GM12878 (cell line): ENCODE results near the gene TMC8. TPM values are rescaled to one million over a fixed set of nuclear protein-coding genes. Genes with fewer than 3 reads are reported as not detected.

ENCODE experiments used
- CHD1 ChIP-seq: IDR thresholded peaks from 2 replicates; pipeline ENCODE4 v1.6.1; 2012; ENCODE audit warnings: low read depth, low read length, improper control_type of control experiment
- E2F8 ChIP-seq: fragments of 450-650 bp; IDR thresholded peaks from 2 replicates; pipeline ENCODE4 v1.6.1; 2018; ENCODE audit warnings: mild to moderate bottlenecking, low read depth, moderate library complexity; ENCODE audit not compliant: partially characterized antibody
- EGR1 ChIP-seq, 2 experiments: IDR thresholded peaks; 1 replicate in 1 of 2; 2 replicates in 1 of 2; pipeline ENCODE4 v1.6.1; 2011 to 2012; ENCODE audit warnings: low read depth in 2 of 2, low read length in 2 of 2, borderline replicate concordance in 1 of 2, mild to moderate bottlenecking in 1 of 2, moderate library complexity in 1 of 2
- IRF5 ChIP-seq: fragments of 450-650 bp; IDR thresholded peaks from 2 replicates; pipeline ENCODE4 v1.6.1; 2017; ENCODE audit warnings: borderline replicate concordance
- RELB ChIP-seq: fragments of 450-650 bp; IDR thresholded peaks from 2 replicates; pipeline ENCODE4 v1.6.1; 2017; ENCODE audit warnings: low read depth, mild to moderate bottlenecking, moderate library complexity
- SKIL ChIP-seq: fragments of 450-650 bp; IDR thresholded peaks from 2 replicates; pipeline ENCODE4 v1.6.1; 2017; ENCODE audit warnings: mild to moderate bottlenecking, low read depth, inconsistent platforms; ENCODE audit not compliant: poor library complexity, severe bottlenecking
- SMAD5 ChIP-seq: IDR thresholded peaks from 2 replicates; pipeline ENCODE4 v1.6.1; 2016; ENCODE audit warnings: antibody characterized with exemption, low read depth
- TCF7 ChIP-seq: IDR thresholded peaks from 2 replicates; pipeline ENCODE4 v1.6.1; 2014; ENCODE audit warnings: antibody characterized with exemption, borderline replicate concordance
- ZNF384 ChIP-seq: IDR thresholded peaks from 2 replicates; pipeline ENCODE4 v1.6.1; 2012; ENCODE audit warnings: low read depth, mild to moderate bottlenecking, low read length, improper control_type of control experiment, borderline replicate concordance
- polyA plus RNA-seq, 11 experiments: library from polyadenylated mRNA; depleted of rRNA in 4 of 11; unstranded in 6 of 11; stranded (reverse) in 5 of 11; fragments of >200 nt; fragmentation: Nextera tagmentation in 4 of 11; fragmentation: Illumina TruSeq in 1 of 11; extraction: Ambion mirVana in 4 of 11; extraction: Trizol in 1 of 11; gene quantifications; 1 replicate in 1 of 11; 2 replicates in 10 of 11; pipeline versions ENCODE4 v1.2.1 to v1.2.3, GENCODE V29; 2011 to 2016; ENCODE audit warnings: inconsistent platforms in 2 of 11, missing spikeins in 2 of 11, low read depth in 1 of 11
- total RNA-seq, 4 experiments: library from RNA; depleted of rRNA in 3 of 4; stranded (reverse); fragments of >200 nt in 3 of 4; fragmentation: Illumina TruSeq in 1 of 4; extraction: Trizol in 1 of 4; gene quantifications; 2 replicates each; pipeline versions ENCODE4 v1.2.1 to v1.2.3, GENCODE V29; 2013 to 2021
- TF ChIP-seq, protein P1 (sequence below): fragments of 450-650 bp; conservative IDR thresholded peaks from 2 replicates; pipeline ENCODE4 v1.6.1; 2017; ENCODE audit warnings: mild to moderate bottlenecking, moderate library complexity
- TF ChIP-seq, protein P2 (sequence below): fragments of 450-650 bp; IDR thresholded peaks from 2 replicates; pipeline ENCODE4 v1.6.1; 2017; ENCODE audit warnings: mild to moderate bottlenecking, moderate library complexity

Gene TMC8
- total and polyA plus RNA-seq, 10 of the 15 experiments (the other 5 are each of a cell fraction or from before 2014, with no cell fraction given), result 2.7 to 128 (median 40.0) TPM

- TF ChIP-seq RELB (peak; percentile 40; the same call in 1 of the 2 replicates), TCF7 (no peak), CHD1 (no peak), SKIL (no peak), E2F8 (no peak), EGR1 (IDR thresholded peaks at IDR 0.05; ENCODE audit: borderline replicate concordance in 1 of 2, low read depth in 2 of 2, low read length in 2 of 2) (peak in 1 of 2 experiments; percentile 79; a peak in 2 of 3 replicates), SMAD5 (no peak), IRF5 (peak; percentile 34; the same call in 1 of the 2 replicates), ZNF384 (no peak)
- TF ChIP-seq, protein P1, sequence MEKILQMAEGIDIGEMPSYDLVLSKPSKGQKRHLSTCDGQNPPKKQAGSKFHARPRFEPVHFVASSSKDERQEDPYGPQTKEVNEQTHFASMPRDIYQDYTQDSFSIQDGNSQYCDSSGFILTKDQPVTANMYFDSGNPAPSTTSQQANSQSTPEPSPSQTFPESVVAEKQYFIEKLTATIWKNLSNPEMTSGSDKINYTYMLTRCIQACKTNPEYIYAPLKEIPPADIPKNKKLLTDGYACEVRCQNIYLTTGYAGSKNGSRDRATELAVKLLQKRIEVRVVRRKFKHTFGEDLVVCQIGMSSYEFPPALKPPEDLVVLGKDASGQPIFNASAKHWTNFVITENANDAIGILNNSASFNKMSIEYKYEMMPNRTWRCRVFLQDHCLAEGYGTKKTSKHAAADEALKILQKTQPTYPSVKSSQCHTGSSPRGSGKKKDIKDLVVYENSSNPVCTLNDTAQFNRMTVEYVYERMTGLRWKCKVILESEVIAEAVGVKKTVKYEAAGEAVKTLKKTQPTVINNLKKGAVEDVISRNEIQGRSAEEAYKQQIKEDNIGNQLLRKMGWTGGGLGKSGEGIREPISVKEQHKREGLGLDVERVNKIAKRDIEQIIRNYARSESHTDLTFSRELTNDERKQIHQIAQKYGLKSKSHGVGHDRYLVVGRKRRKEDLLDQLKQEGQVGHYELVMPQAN, result 0 out of 2 replicates have a peak, but pooled peaks have one; percentile 17
- TF ChIP-seq, protein P2, sequence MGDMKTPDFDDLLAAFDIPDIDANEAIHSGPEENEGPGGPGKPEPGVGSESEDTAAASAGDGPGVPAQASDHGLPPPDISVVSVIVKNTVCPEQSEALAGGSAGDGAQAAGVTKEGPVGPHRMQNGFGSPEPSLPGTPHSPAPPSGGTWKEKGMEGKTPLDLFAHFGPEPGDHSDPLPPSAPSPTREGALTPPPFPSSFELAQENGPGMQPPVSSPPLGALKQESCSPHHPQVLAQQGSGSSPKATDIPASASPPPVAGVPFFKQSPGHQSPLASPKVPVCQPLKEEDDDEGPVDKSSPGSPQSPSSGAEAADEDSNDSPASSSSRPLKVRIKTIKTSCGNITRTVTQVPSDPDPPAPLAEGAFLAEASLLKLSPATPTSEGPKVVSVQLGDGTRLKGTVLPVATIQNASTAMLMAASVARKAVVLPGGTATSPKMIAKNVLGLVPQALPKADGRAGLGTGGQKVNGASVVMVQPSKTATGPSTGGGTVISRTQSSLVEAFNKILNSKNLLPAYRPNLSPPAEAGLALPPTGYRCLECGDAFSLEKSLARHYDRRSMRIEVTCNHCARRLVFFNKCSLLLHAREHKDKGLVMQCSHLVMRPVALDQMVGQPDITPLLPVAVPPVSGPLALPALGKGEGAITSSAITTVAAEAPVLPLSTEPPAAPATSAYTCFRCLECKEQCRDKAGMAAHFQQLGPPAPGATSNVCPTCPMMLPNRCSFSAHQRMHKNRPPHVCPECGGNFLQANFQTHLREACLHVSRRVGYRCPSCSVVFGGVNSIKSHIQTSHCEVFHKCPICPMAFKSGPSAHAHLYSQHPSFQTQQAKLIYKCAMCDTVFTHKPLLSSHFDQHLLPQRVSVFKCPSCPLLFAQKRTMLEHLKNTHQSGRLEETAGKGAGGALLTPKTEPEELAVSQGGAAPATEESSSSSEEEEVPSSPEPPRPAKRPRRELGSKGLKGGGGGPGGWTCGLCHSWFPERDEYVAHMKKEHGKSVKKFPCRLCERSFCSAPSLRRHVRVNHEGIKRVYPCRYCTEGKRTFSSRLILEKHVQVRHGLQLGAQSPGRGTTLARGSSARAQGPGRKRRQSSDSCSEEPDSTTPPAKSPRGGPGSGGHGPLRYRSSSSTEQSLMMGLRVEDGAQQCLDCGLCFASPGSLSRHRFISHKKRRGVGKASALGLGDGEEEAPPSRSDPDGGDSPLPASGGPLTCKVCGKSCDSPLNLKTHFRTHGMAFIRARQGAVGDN, result peak; percentile 83; the same call in 1 of the 2 replicates
These were observed 1.6 kb downstream of the TMC8 start (continued) for GRCh38 chr17:78132084-78132676.
